Activated CD8-positive, alpha-beta T cell treated with anti-CD3 and anti-CD28 coated beads for 36 hours (primary cell): ENCODE results near the gene TRAM2. TPM values are rescaled to one million over a fixed set of nuclear protein-coding genes. Genes with fewer than 3 reads are reported as not detected.

Experiments used
- ATAC-seq: fragments of 200-7000 bp; cut with Tn5 transposase; one replicate; pipeline ENCODE4 v1.10.0; 2021; ENCODE audit warnings: mild to moderate bottlenecking, moderate library complexity
- CTCF ChIA-PET: fragments of 350-600 bp; sonication (Branson Sonifier 250); formaldehyde crosslinking; loops from one replicate; lab custom pipeline; 2021; ENCODE audit warnings: antibody characterized with exemption; lab: Charles Lee
- POLR2A ChIA-PET: fragments of 350-600 bp; sonication (Branson Sonifier 250); formaldehyde crosslinking; loops from one replicate; lab custom pipeline; 2021; ENCODE audit warnings: antibody characterized with exemption; lab: Charles Lee
- DNase-seq: peaks from one replicate; pipeline ENCODE4 v3.0.0-alpha.2; 2020
- H3K27ac Mint-ChIP-seq: one replicate; pipeline ENCODE4 v1.8.0; 2021; ENCODE audit warnings: mild to moderate bottlenecking, mixed read lengths
- H3K27me3 Mint-ChIP-seq: one replicate; pipeline ENCODE4 v1.8.0; 2021; ENCODE audit warnings: mixed read lengths
- H3K36me3 Mint-ChIP-seq: one replicate; pipeline ENCODE4 v1.8.0; 2021; ENCODE audit warnings: low read depth, mixed read lengths
- H3K4me1 Mint-ChIP-seq: one replicate; pipeline ENCODE4 v1.8.0; 2021; ENCODE audit warnings: low read depth, mixed read lengths
- H3K4me3 Mint-ChIP-seq: one replicate; pipeline ENCODE4 v1.8.0; 2021; ENCODE audit warnings: mild to moderate bottlenecking, moderate library complexity, mixed read lengths
- H3K9me3 Mint-ChIP-seq: one replicate; pipeline ENCODE4 v1.8.0; 2021; ENCODE audit warnings: mixed read lengths
- CTCF ChIP-seq: fragments of 200-600 bp; IDR thresholded peaks from one replicate; pipeline ENCODE4 v1.8.0; 2022; ENCODE audit warnings: antibody characterized with exemption, mild to moderate bottlenecking
- intact Hi-C: fragments of 100-400 bp; cut with micrococcal nuclease; formaldehyde crosslinking; loops from one replicate; pipeline ENCODE4 v1.10.0; 2022
- total RNA-seq, 2 experiments: library from RNA; stranded (reverse); gene quantifications; one replicate each; pipeline ENCODE4 v1.2.3, GENCODE V29; 2021

The TRAM2 gene
- total RNA-seq, 2 experiments from 2014 or later = 0.94 to 1.0 TPM

DNA sequence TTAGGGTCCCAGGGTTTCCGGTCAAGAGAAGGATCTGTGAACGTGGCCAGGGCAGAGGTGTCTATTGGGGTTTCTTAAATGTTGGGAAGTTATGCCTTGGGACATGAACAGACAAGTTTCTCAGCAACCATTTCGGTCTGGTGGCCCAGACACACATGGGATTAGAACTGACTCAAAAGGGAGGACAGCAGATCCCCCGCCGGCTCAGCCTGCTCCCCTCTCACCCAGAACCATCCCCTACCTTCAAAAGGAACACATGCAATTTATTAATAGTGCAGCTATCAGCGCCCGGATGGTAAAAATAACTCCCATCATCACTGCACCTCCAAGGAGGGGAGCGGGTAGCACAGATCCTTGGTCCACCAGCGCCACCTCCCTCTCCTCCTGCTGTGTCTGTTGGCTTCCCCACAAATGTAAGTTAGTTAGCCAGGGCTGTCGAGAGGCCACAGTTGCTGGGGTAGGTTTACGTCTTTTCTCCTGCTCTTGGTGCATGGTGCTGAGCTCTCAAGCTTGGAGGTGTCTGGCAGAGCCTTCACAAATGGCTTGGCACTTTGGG, 77.1 kb downstream of the TRAM2 start:
- ChIA-PET POLR2A (interaction anchor here (0.7 kb wide), 1 partner anchor 129 kb away, joined by 3 read pairs; no protein-coding TSS in a partner anchor), CTCF (interaction anchor here (1.0 kb wide), 1 partner anchor 152 kb away, joined by 3 read pairs; no protein-coding TSS in a partner anchor)
- Mint-ChIP-seq H3K27ac (no peak overlapping the region), H3K36me3 (peaks cover 3% of the 10 kb centered on the region), H3K4me1 (no peaks in the 10 kb centered on the region), H3K4me3 (no peak overlapping the region), H3K9me3 (peaks cover 3% of the 10 kb centered on the region), H3K27me3 (no peaks in the 10 kb centered on the region)
- ATAC-seq = no peak
- TF ChIP-seq CTCF = no peak
- intact Hi-C loops = no loop called here
- DNase-seq = no peak

DNA sequence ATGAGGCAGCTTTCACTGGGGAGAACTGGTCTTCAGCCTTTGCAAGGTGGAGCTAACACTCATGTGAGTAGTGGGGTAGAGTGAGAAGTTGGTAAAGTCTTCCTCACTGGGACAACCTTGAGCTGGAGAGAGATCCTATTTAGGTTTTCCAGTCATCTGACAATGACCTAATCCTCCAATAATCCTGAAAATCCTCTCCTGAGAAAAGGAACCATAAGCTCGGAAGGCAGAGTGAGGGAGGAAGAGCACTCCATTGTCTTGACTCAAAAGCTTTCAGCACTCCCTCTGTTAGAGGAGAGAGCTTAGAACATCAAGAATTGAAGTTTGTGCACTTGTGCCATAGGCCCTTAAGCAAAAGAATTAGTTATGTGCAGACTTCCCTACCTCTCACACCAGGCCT, 77.8 kb downstream of the TRAM2 start:
- POLR2A ChIA-PET = no interaction called here
- Mint-ChIP-seq H3K9me3 (peaks cover 3% of the 10 kb centered on the region), H3K4me1 (no peaks in the 10 kb centered on the region), H3K27ac (no peak overlapping the region), H3K4me3 (no peak overlapping the region), H3K36me3 (peaks cover 3% of the 10 kb centered on the region), H3K27me3 (no peaks in the 10 kb centered on the region)
- CTCF ChIA-PET = interaction anchor here (1.0 kb wide), 1 partner anchor 153 kb away, joined by 3 read pairs; no protein-coding TSS in a partner anchor
- ATAC-seq = no peak
- intact Hi-C loops = no loop called here
- no peak for TF ChIP-seq CTCF
- DNase-seq = no peak

GRCh38 chr6:52498538-52499017, 78.3 kb downstream of the TRAM2 start:
- peaks cover 3% of the 10 kb centered on the region for H3K36me3 Mint-ChIP-seq
- no peak overlapping the region for H3K27ac Mint-ChIP-seq
- ChIA-PET CTCF (interaction anchor here (1.0 kb wide), 1 partner anchor 153 kb away, joined by 3 read pairs; no protein-coding TSS in a partner anchor), POLR2A (no interaction called here)
- ATAC-seq (no peak), DNase-seq (no peak)
- H3K27me3 Mint-ChIP-seq = no peaks in the 10 kb centered on the region
- peaks cover 2% of the 10 kb centered on the region for H3K4me1 Mint-ChIP-seq
- intact Hi-C loops = no loop called here
- H3K9me3 Mint-ChIP-seq = peaks cover 3% of the 10 kb centered on the region
- H3K4me3 Mint-ChIP-seq = no peak overlapping the region
- no peak for TF ChIP-seq CTCF

DNA sequence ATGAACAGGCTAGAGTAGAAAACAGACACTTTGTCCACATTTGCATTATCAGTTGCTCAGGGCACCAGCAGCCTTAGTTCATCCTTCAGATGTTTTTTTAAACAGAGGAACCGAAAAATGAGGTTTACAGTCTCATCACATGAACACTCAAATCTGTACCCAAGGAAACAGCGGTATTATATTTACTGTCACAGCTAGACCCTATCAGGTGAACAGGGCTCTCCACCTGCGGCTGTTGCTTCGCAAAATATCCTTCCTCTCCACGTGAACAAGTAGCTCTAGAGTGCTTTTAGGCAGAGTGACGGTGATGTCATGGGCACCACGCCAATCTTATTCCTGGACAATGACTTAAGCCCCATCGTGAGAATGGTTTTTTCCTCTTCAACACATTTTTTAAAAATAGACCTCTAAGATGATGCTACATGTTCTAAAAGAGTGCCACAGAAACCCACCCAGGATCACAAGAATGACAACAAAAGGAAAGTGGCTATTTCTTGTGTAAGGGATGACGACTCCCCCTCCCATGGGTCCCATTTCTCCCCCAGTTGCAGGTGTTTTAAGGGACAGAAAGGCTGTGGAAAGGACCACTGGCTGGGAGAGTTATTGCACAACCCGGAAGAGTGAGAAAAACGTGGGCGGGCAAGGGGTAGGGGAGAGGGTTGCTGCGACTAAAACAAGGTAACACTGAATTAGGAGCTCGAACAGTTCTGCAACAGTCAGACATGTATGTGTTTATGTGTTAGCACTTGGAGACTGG, 79.0 kb downstream of the TRAM2 start:
- no peak for TF ChIP-seq CTCF
- Mint-ChIP-seq H3K36me3 (peaks cover 3% of the 10 kb centered on the region), H3K9me3 (peaks cover 3% of the 10 kb centered on the region), H3K4me3 (no peak overlapping the region), H3K4me1 (peaks cover 2% of the 10 kb centered on the region), H3K27me3 (no peaks in the 10 kb centered on the region), H3K27ac (no peak overlapping the region)
- intact Hi-C loops = no loop called here
- CTCF ChIA-PET = no interaction called here
- DNase-seq (no peak), ATAC-seq (no peak)
- POLR2A ChIA-PET = no interaction called here

- Mint-ChIP-seq H3K4me1 (peaks cover 2% of the 10 kb centered on the region), H3K36me3 (peaks cover 3% of the 10 kb centered on the region), H3K27me3 (no peaks in the 10 kb centered on the region), H3K9me3 (peaks cover 3% of the 10 kb centered on the region), H3K4me3 (no peak overlapping the region), H3K27ac (no peak overlapping the region)
- no peak for TF ChIP-seq CTCF
- ChIA-PET CTCF (interaction anchor here (1.4 to 1.7 kb wide), 2 partner anchors 26 to 167 kb away, joined by 3 to 5 read pairs; no protein-coding TSS in a partner anchor), POLR2A (no interaction called here)
- DNase-seq (no peak), ATAC-seq (no peak)
- intact Hi-C loops = no loop called here
These were observed 80.2 kb downstream of the TRAM2 start for GRCh38 chr6:52496631-52497030.
